ENCODE data around the gene EFS. TPM values are rescaled to one million over a fixed set of nuclear protein-coding genes. Genes with fewer than 3 reads are reported as not detected.

EFS gene
- total and polyA plus RNA-seq, 10 of the 15 experiments (the other 5 are each of a cell fraction or from before 2014, with no cell fraction given) = 0.08 TPM; not detected in 9

GRCh38 chr14:23316300-23316699 is 48.7 kb downstream of the EFS start:
- POLR2A ChIA-PET = interaction anchor here (0.6 to 0.7 kb wide), 2 partner anchors 13 to 24 kb away, joined by 3 to 5 read pairs; no protein-coding TSS in a partner anchor
- Histone ChIP-seq H3K27ac (ENCODE audit: control insufficient read depth, insufficient read depth) (no peak overlapping the region), H3K36me3 (ENCODE audit: control insufficient read depth in 2 of 2, insufficient read depth in 2 of 2, low read length in 1 of 2) (peaks cover 0 to 5% of the 10 kb centered on the region in 2 experiments; a peak in 1 of 4 replicates), H3K4me1 (ENCODE audit: control insufficient read depth, insufficient read depth, low read length) (peaks cover 6% of the 10 kb centered on the region), H3K4me2 (ENCODE audit: control insufficient read depth, insufficient read depth) (no peak overlapping the region), H3K9me3 (replicated peaks; ENCODE audit: control insufficient read depth, insufficient read depth, low read length) (no peaks in the 10 kb centered on the region), H4K20me1 (ENCODE audit: control insufficient read depth, insufficient read depth) (no peaks in the 10 kb centered on the region), H3K4me3 (no peak overlapping the region), H3K9ac (ENCODE audit: control insufficient read depth, insufficient read depth, low read length) (no peak overlapping the region), H3K79me2 (ENCODE audit: control insufficient read depth, insufficient read depth, low read length) (no peaks in the 10 kb centered on the region), H3K27me3 (replicated peaks in 1 of 2; ENCODE audit: control insufficient read depth in 2 of 2, insufficient read depth in 2 of 2, low read length in 1 of 2) (no peaks in the 10 kb centered on the region), H2AFZ (ENCODE audit: control insufficient read depth, low read depth, low read length) (no peak overlapping the region)
- DNase-seq (ENCODE audit: low read depth, low spot score) (no peak), ATAC-seq (no peak), FAIRE-seq (no peak)
- RAD21 ChIA-PET (ENCODE audit: unreplicated experiment) = no interaction called here
- CTCF ChIA-PET = interaction anchor here (1.7 kb wide), 1 partner anchor 10 kb away, joined by 9 read pairs; the partner anchor contains the start of gene BCL2L2
- intact Hi-C loops (cut with micrococcal nuclease; ENCODE audit: unreplicated experiment) = no loop called here
- SMC1A ChIA-PET (ENCODE audit: uncharacterized antibody, unreplicated experiment) = interaction anchor here (1.7 kb wide), 1 partner anchor 9 kb away, joined by 3 read pairs; no protein-coding TSS in a partner anchor
- BruUV-seq (replicated peaks) = no TSS peak
- in situ Hi-C loops (cut with MboI) = loop anchor here (25.0 kb wide), 1 partner anchor 796 kb away; the partner anchor contains the start of genes DCAF11 and NRL
- WGBS (ENCODE audit: insufficient coverage, insufficient replicate concordance, low lambda C conversion rate, missing lambda C conversion rate) = 80% methylated on average over 5 of the region's 5 CpGs
- TF ChIP-seq CTCF (IDR thresholded peaks at IDR 0.05 in 2 of 3, conservative IDR thresholded peaks at IDR 0.05 in 1 of 3; ENCODE audit: control insufficient read depth in 2 of 3, extremely low read depth in 1 of 3, insufficient read depth in 1 of 3, low read depth in 3 of 3, low read length in 3 of 3) (no peak), ZBTB33 (IDR thresholded peaks at IDR 0.05) (no peak), NFYB (IDR thresholded peaks at IDR 0.05; ENCODE audit: insufficient read depth, low read depth, low read length) (no peak), SKIL (IDR thresholded peaks at IDR 0.05; ENCODE audit: low read depth, poor library complexity, severe bottlenecking) (no peak), NBN (IDR thresholded peaks at IDR 0.05) (no peak), IKZF1 (conservative IDR thresholded peaks at IDR 0.05) (no peak), ATF3 (IDR thresholded peaks at IDR 0.05; ENCODE audit: borderline replicate concordance, extremely low read depth, low read depth, low read length) (no peak), ESRRA (IDR thresholded peaks at IDR 0.05; ENCODE audit: low read length) (no peak), RBBP5 (conservative IDR thresholded peaks at IDR 0.05) (no peak), ZNF24 (IDR thresholded peaks at IDR 0.05) (no peak), SMAD1 (IDR thresholded peaks at IDR 0.05; ENCODE audit: low read depth, partially characterized antibody) (no peak)
- TF ChIP-seq, protein P1, sequence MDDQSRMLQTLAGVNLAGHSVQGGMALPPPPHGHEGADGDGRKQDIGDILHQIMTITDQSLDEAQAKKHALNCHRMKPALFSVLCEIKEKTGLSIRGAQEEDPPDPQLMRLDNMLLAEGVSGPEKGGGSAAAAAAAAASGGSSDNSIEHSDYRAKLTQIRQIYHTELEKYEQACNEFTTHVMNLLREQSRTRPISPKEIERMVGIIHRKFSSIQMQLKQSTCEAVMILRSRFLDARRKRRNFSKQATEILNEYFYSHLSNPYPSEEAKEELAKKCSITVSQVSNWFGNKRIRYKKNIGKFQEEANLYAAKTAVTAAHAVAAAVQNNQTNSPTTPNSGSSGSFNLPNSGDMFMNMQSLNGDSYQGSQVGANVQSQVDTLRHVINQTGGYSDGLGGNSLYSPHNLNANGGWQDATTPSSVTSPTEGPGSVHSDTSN (IDR thresholded peaks at IDR 0.05; ENCODE audit: insufficient replicate concordance, low read depth, low read length) = no peak
- TF ChIP-seq, protein P2, sequence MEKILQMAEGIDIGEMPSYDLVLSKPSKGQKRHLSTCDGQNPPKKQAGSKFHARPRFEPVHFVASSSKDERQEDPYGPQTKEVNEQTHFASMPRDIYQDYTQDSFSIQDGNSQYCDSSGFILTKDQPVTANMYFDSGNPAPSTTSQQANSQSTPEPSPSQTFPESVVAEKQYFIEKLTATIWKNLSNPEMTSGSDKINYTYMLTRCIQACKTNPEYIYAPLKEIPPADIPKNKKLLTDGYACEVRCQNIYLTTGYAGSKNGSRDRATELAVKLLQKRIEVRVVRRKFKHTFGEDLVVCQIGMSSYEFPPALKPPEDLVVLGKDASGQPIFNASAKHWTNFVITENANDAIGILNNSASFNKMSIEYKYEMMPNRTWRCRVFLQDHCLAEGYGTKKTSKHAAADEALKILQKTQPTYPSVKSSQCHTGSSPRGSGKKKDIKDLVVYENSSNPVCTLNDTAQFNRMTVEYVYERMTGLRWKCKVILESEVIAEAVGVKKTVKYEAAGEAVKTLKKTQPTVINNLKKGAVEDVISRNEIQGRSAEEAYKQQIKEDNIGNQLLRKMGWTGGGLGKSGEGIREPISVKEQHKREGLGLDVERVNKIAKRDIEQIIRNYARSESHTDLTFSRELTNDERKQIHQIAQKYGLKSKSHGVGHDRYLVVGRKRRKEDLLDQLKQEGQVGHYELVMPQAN (conservative IDR thresholded peaks at IDR 0.05) = no peak
